NCI-H1092 (cell line): ENCODE measurements around the gene TNPO3.

Source experiments
- DNase-seq: peaks from one replicate; lab custom pipeline; 2025; lab: John Stamatoyannopoulos, UW

The TNPO3 gene

DNA sequence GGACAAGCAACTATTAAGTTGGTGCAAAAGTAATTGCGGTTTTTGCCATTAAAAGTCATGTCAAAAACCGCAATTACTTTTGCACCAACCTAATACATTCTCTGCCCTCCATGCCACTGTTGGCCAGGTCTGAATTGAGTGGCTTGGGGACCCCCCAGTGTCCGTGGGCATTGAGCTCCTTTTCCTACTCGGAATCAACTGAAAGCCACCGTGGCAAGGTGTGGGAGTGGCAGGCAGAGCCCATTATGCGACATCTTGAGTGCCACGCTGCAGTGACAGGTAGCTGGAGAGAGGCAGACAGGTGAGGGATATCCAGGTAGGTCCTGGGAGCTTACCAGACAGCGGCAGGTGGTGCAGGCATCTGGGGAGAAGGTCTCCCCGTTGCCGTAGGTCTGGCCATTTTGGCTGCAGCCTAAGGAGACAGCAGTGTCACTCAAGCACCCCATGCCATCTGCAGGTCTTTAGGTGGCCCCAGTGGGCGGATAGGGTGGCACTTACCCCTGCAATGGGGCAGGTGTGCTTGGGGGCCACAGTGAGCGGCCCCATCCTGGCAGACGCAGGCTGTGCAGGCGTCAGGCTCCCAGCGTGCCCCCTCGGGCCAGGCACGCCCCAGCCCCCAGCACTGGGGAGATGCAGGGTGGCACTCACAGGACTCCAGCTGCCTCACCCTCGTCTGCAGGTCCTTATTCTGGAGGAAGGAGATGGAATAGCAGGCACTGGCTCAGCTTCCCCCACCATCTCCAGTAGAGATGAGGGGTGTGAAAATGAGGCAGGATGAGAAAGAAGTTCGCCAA, 147.9 kb downstream of the TNPO3 start:
- no peak for DNase-seq

GRCh38 chr7:128906001-128906765, 148.7 kb downstream of the TNPO3 start:
- DNase-seq: no peak

- DNase-seq: peak; percentile 50
Measured at GRCh38 chr7:128904381-128905197, 150.3 kb downstream of the TNPO3 start.
